HEK293 (cell line): Measurements from ENCODE around the gene PTH2.
A peak's percentile ranks its signal among the peaks of the same experiment; 100 is the strongest.

Source experiments
- CTCF ChIP-seq: fragments of 450-650 bp; formaldehyde crosslinking; IDR thresholded peaks from 2 replicates; pipeline ENCODE4 v1.5.1; 2016; ENCODE audit warnings: missing biosample characterization, missing genetic modification characterization
- EGR2 ChIP-seq: fragments of 450-650 bp; formaldehyde crosslinking; IDR thresholded peaks from 2 replicates; pipeline ENCODE4 v1.5.1; 2016; ENCODE audit warnings: low read depth, missing biosample characterization, missing genetic modification characterization
- FEZF1 ChIP-seq: fragments of 450-650 bp; formaldehyde crosslinking; IDR thresholded peaks from 2 replicates; pipeline ENCODE4 v1.5.1; 2016; ENCODE audit warnings: missing biosample characterization, missing genetic modification characterization
- GLIS1 ChIP-seq: fragments of 450-650 bp; formaldehyde crosslinking; IDR thresholded peaks from 2 replicates; pipeline ENCODE4 v1.5.1; 2016; ENCODE audit warnings: missing biosample characterization, missing genetic modification characterization
- IKZF3 ChIP-seq: fragments of 450-650 bp; IDR thresholded peaks from 2 replicates; pipeline ENCODE4 v1.5.0; 2018; ENCODE audit warnings: missing biosample characterization, mild to moderate bottlenecking, missing genetic modification characterization, moderate library complexity
- PATZ1 ChIP-seq: fragments of 450-650 bp; formaldehyde crosslinking; IDR thresholded peaks from 2 replicates; pipeline ENCODE4 v1.5.1; 2016; ENCODE audit warnings: missing biosample characterization, missing genetic modification characterization
- PRDM10 ChIP-seq: fragments of 450-650 bp; formaldehyde crosslinking; IDR thresholded peaks from 2 replicates; pipeline ENCODE4 v1.5.1; 2016; ENCODE audit warnings: missing biosample characterization, missing genetic modification characterization
- REPIN1 ChIP-seq: fragments of 450-650 bp; formaldehyde crosslinking; IDR thresholded peaks from 2 replicates; pipeline ENCODE4 v1.5.1; 2017; ENCODE audit warnings: missing biosample characterization, missing genetic modification characterization, low read depth
- SP2 ChIP-seq: fragments of 450-650 bp; formaldehyde crosslinking; IDR thresholded peaks from 2 replicates; pipeline ENCODE4 v1.5.1; 2016; ENCODE audit warnings: missing biosample characterization, missing genetic modification characterization
- SP3 ChIP-seq: fragments of 450-650 bp; formaldehyde crosslinking; IDR thresholded peaks from 2 replicates; pipeline ENCODE4 v1.5.1; 2016; ENCODE audit warnings: missing biosample characterization, missing genetic modification characterization
- SP7 ChIP-seq: fragments of 450-650 bp; formaldehyde crosslinking; IDR thresholded peaks from 2 replicates; pipeline ENCODE4 v1.5.1; 2016; ENCODE audit warnings: missing biosample characterization, missing genetic modification characterization
- YY1 ChIP-seq: fragments of 450-650 bp; formaldehyde crosslinking; IDR thresholded peaks from 2 replicates; pipeline ENCODE4 v1.5.1; 2018; ENCODE audit warnings: missing biosample characterization, missing genetic modification characterization
- ZBTB26 ChIP-seq: fragments of 450-650 bp; formaldehyde crosslinking; optimal IDR thresholded peaks from 2 replicates; pipeline ENCODE3; 2016; ENCODE audit warnings: missing biosample characterization, mild to moderate bottlenecking, missing genetic modification characterization
- ZBTB48 ChIP-seq: fragments of 450-650 bp; formaldehyde crosslinking; IDR thresholded peaks from 2 replicates; pipeline ENCODE4 v1.5.1; 2016; ENCODE audit warnings: missing biosample characterization, missing genetic modification characterization
- ZBTB7A ChIP-seq: fragments of 450-650 bp; formaldehyde crosslinking; IDR thresholded peaks from 2 replicates; pipeline ENCODE4 v1.5.1; 2016; ENCODE audit warnings: low read depth, missing biosample characterization, missing genetic modification characterization
- ZEB2 ChIP-seq: fragments of 450-650 bp; formaldehyde crosslinking; IDR thresholded peaks from 2 replicates; pipeline ENCODE4 v1.5.1; 2016; ENCODE audit warnings: missing biosample characterization, missing genetic modification characterization
- ZFP69B ChIP-seq: fragments of 450-650 bp; formaldehyde crosslinking; IDR thresholded peaks from 2 replicates; pipeline ENCODE4 v1.5.1; 2016; ENCODE audit warnings: missing biosample characterization, missing genetic modification characterization
- ZNF184 ChIP-seq: fragments of 450-650 bp; IDR thresholded peaks from 2 replicates; pipeline ENCODE4 v1.5.1; 2018; ENCODE audit warnings: missing biosample characterization, mild to moderate bottlenecking, missing genetic modification characterization
- ZNF311 ChIP-seq: fragments of 450-650 bp; formaldehyde crosslinking; IDR thresholded peaks from 2 replicates; pipeline ENCODE4 v1.5.1; 2017; ENCODE audit warnings: missing biosample characterization, missing genetic modification characterization, borderline replicate concordance
- ZNF335 ChIP-seq: fragments of 450-650 bp; formaldehyde crosslinking; conservative IDR thresholded peaks from 2 replicates; pipeline ENCODE4 v1.5.1; 2016; ENCODE audit warnings: missing biosample characterization, missing genetic modification characterization
- ZNF341 ChIP-seq: fragments of 450-650 bp; formaldehyde crosslinking; IDR thresholded peaks from 2 replicates; pipeline ENCODE4; 2016; ENCODE audit warnings: low read depth, missing biosample characterization, missing genetic modification characterization
- ZNF366 ChIP-seq: fragments of 450-650 bp; formaldehyde crosslinking; conservative IDR thresholded peaks from 2 replicates; pipeline ENCODE4 v1.5.1; 2016; ENCODE audit warnings: missing biosample characterization, missing genetic modification characterization
- ZNF394 ChIP-seq: fragments of 450-650 bp; formaldehyde crosslinking; IDR thresholded peaks from 2 replicates; pipeline ENCODE4 v1.5.1; 2016; ENCODE audit warnings: missing biosample characterization, missing genetic modification characterization, mild to moderate bottlenecking, moderate library complexity, borderline replicate concordance
- ZNF404 ChIP-seq: fragments of 450-650 bp; formaldehyde crosslinking; IDR thresholded peaks from 2 replicates; pipeline ENCODE4 v1.5.1; 2017; ENCODE audit warnings: missing biosample characterization, missing genetic modification characterization
- ZNF521 ChIP-seq: fragments of 450-650 bp; formaldehyde crosslinking; IDR thresholded peaks from 2 replicates; pipeline ENCODE4 v1.5.1; 2017; ENCODE audit warnings: missing biosample characterization, mild to moderate bottlenecking, missing genetic modification characterization
- ZNF549 ChIP-seq: fragments of 450-650 bp; IDR thresholded peaks from 2 replicates; pipeline ENCODE4 v1.5.1; 2018; ENCODE audit warnings: missing biosample characterization, missing genetic modification characterization, mild to moderate bottlenecking, inconsistent platforms, moderate library complexity
- ZNF558 ChIP-seq: fragments of 450-650 bp; formaldehyde crosslinking; IDR thresholded peaks from 2 replicates; pipeline ENCODE4 v1.5.1; 2016; ENCODE audit warnings: missing biosample characterization, missing genetic modification characterization
- ZNF610 ChIP-seq: fragments of 450-650 bp; formaldehyde crosslinking; IDR thresholded peaks from 2 replicates; pipeline ENCODE4 v1.5.1; 2016; ENCODE audit warnings: missing biosample characterization, missing genetic modification characterization, borderline replicate concordance
- ZNF707 ChIP-seq: fragments of 450-650 bp; formaldehyde crosslinking; IDR thresholded peaks from 2 replicates; pipeline ENCODE4 v1.5.1; 2016; ENCODE audit warnings: missing biosample characterization, missing genetic modification characterization
- ZNF76 ChIP-seq: fragments of 450-650 bp; formaldehyde crosslinking; IDR thresholded peaks from 2 replicates; pipeline ENCODE4; 2016; ENCODE audit warnings: low read depth, missing biosample characterization, missing genetic modification characterization, borderline replicate concordance
- ZNF785 ChIP-seq: fragments of 450-650 bp; formaldehyde crosslinking; IDR thresholded peaks from 2 replicates; pipeline ENCODE4 v1.5.1; 2016; ENCODE audit warnings: missing biosample characterization, missing genetic modification characterization

Gene PTH2

GRCh38 chr19:49453013-49453756, 29.9 kb upstream of the PTH2 start, which contains the start of gene ALDH16A1 (continued):
- TF ChIP-seq ZNF610 (tag by site-specific recombination) (peak; percentile 37; the same call in 1 of the 2 replicates), ZNF558 (tag by site-specific recombination) (no peak), ZEB2 (tag by site-specific recombination) (peak; percentile 83), ZBTB26 (tag by site-specific recombination) (peak; percentile 31), ZNF76 (peak; percentile 95; the same call in 1 of the 2 replicates), ZNF521 (tag by site-specific recombination) (no peak), GLIS1 (tag by site-specific recombination) (peak; percentile 89), EGR2 (tag by site-specific recombination) (peak; percentile 54), ZNF341 (tag by site-specific recombination) (peak; percentile 76), SP7 (tag by site-specific recombination) (peak; percentile 59), CTCF (tag by site-specific recombination) (peak; percentile 41; the same call in 1 of the 2 replicates), ZNF335 (tag by site-specific recombination) (peak; percentile 90), ZNF184 (tag by site-specific recombination) (no peak), FEZF1 (tag by site-specific recombination) (peak; percentile 50), ZFP69B (tag by site-specific recombination) (peak; percentile 97), PRDM10 (tag by site-specific recombination) (peak; percentile 56), ZNF785 (no peak), SP3 (peak; percentile 88), ZNF549 (no peak), SP2 (tag by site-specific recombination) (peak; percentile 81), REPIN1 (tag by site-specific recombination) (no peak; the same call in 1 of the 2 replicates), IKZF3 (tag by site-specific recombination) (peak; percentile 76), ZNF404 (tag by site-specific recombination) (no peak), PATZ1 (tag by site-specific recombination) (peak; percentile 7; the same call in 1 of the 2 replicates), YY1 (tag by site-specific recombination) (no peak), ZNF366 (tag by site-specific recombination) (0 out of 2 replicates have a peak, but pooled peaks have one; percentile 41), ZNF707 (tag by site-specific recombination) (no peak), ZNF394 (peak; percentile 28; the same call in 1 of the 2 replicates), ZBTB7A (no peak), ZBTB48 (tag by site-specific recombination) (peak; percentile 74; the same call in 1 of the 2 replicates), ZNF311 (no peak)
